Trophoblast cell (in vitro differentiated cells and primary cell): ENCODE measurements around the gene OR10G8.

Source experiments
- DNase-seq, 2 donors: peaks; one replicate each; pipeline ENCODE4 v3.0.0-alpha.2; 2016
- H2AFZ ChIP-seq: 2 replicates; pipeline ENCODE4 v1.6.1; 2013; ENCODE audit warnings: low read length, moderate library complexity, mild to moderate bottlenecking; ENCODE audit not compliant: insufficient read depth, poor library complexity
- H2AK5ac ChIP-seq: 2 replicates; pipeline ENCODE4 v1.6.1; 2013; ENCODE audit warnings: mild to moderate bottlenecking, low read length
- H2BK120ac ChIP-seq: 2 replicates; pipeline ENCODE4 v1.6.1; 2013; ENCODE audit warnings: low read length, mild to moderate bottlenecking, moderate library complexity; ENCODE audit not compliant: insufficient read depth, poor library complexity
- H2BK12ac ChIP-seq: 2 replicates; pipeline ENCODE4 v1.6.1; 2013; ENCODE audit warnings: mild to moderate bottlenecking, low read length, moderate library complexity
- H2BK5ac ChIP-seq: 2 replicates; pipeline ENCODE4 v1.6.1; 2013; ENCODE audit warnings: low read length, low read depth, moderate library complexity, mild to moderate bottlenecking; ENCODE audit not compliant: poor library complexity
- H3K14ac ChIP-seq: 2 replicates; pipeline ENCODE4 v1.6.1; 2013; ENCODE audit warnings: mild to moderate bottlenecking, low read length
- H3K18ac ChIP-seq: 2 replicates; pipeline ENCODE4 v1.6.1; 2013; ENCODE audit warnings: mild to moderate bottlenecking, low read length
- H3K23ac ChIP-seq: 2 replicates; pipeline ENCODE4 v1.6.1; 2013; ENCODE audit warnings: low read length
- H3K27ac ChIP-seq: 2 replicates; pipeline ENCODE4 v1.5.1; 2013; ENCODE audit warnings: low read depth, mild to moderate bottlenecking, inconsistent platforms, low read length, moderate library complexity
- H3K27me3 ChIP-seq: 2 replicates; pipeline ENCODE4 v1.6.1; 2013; ENCODE audit warnings: inconsistent platforms, mild to moderate bottlenecking, low read length, moderate library complexity; ENCODE audit not compliant: insufficient read depth
- H3K36me3 ChIP-seq, 2 experiments: 1 replicate in 1 of 2; 2 replicates in 1 of 2; pipeline ENCODE4 v1.6.1; 2013; ENCODE audit warnings: low read length in 2 of 2, mild to moderate bottlenecking in 2 of 2, moderate library complexity in 1 of 2; ENCODE audit not compliant: insufficient read depth in 2 of 2, control insufficient read depth in 1 of 2
- H3K4ac ChIP-seq: 2 replicates; pipeline ENCODE4 v1.6.1; 2013; ENCODE audit warnings: low read depth, mild to moderate bottlenecking, low read length, moderate library complexity
- H3K4me1 ChIP-seq, 2 experiments: 1 replicate in 1 of 2; 2 replicates in 1 of 2; pipeline ENCODE4 v1.6.1; 2013; ENCODE audit warnings: low read length in 2 of 2, mild to moderate bottlenecking in 2 of 2, moderate library complexity in 1 of 2; ENCODE audit not compliant: insufficient read depth in 2 of 2, control insufficient read depth in 1 of 2
- H3K4me2 ChIP-seq: 2 replicates; pipeline ENCODE4 v1.6.1; 2013; ENCODE audit warnings: inconsistent platforms, mild to moderate bottlenecking, low read length, moderate library complexity
- H3K4me3 ChIP-seq: 2 replicates; pipeline ENCODE4 v1.5.1; 2013; ENCODE audit warnings: mild to moderate bottlenecking, low read depth, low read length, inconsistent platforms
- H3K79me1 ChIP-seq: one replicate; pipeline ENCODE4 v1.6.1; 2013; ENCODE audit warnings: low read length
- H3K79me2 ChIP-seq: 2 replicates; pipeline ENCODE4 v1.6.1; 2013; ENCODE audit warnings: low read length, mild to moderate bottlenecking; ENCODE audit not compliant: control insufficient read depth, insufficient read depth, poor library complexity
- H3K9ac ChIP-seq: 2 replicates; pipeline ENCODE4 v1.6.1; 2013; ENCODE audit warnings: mild to moderate bottlenecking, low read length
- H3K9me3 ChIP-seq: 2 replicates; pipeline ENCODE4 v1.6.1; 2013; ENCODE audit warnings: low read depth, mild to moderate bottlenecking, control low read depth, inconsistent platforms, low read length; ENCODE audit not compliant: insufficient read depth
- H4K12ac ChIP-seq: 2 replicates; pipeline ENCODE4 v1.6.1; 2013; ENCODE audit warnings: low read depth, mild to moderate bottlenecking, low read length, moderate library complexity
- H4K8ac ChIP-seq: 2 replicates; pipeline ENCODE4 v1.6.1; 2013; ENCODE audit warnings: low read depth, mild to moderate bottlenecking, low read length, moderate library complexity
- H4K91ac ChIP-seq: one replicate; pipeline ENCODE4 v1.6.1; 2013; ENCODE audit warnings: low read depth, mild to moderate bottlenecking, low read length, moderate library complexity
- WGBS: extraction: QIAGEN DNeasy Blood & Tissue Kit; methylation state at CpG from one replicate; pipeline ENCODE4 v1.1.7; 2013; ENCODE audit warnings: missing lambda C conversion rate; ENCODE audit not compliant: insufficient read length, insufficient coverage; ENCODE audit errors: extremely low coverage; 5-methylcytosine and 5-hydroxymethylcytosine counted together

Gene OR10G8

DNA sequence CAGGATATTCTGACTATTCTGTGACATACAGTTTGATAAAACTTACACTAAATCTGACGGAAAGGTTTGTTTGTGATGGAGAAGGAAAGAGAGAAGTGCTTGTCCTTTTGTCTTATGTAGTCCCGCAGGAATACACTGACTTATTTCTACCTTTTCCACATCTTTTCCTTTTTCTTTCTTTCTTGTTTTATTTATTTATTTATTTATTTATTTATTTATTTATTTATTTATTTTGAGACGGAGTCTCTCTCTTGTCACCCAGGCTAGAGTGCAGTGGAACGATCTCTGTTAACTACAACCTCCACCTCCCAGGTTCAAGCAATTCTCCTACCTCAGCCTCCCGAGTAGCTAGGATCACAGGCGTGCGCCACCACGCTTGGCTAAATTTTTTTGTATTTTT, 45.5 kb downstream of the OR10G8 start:
- H3K4me1 ChIP-seq = peaks cover 0 to 3% of the 10 kb centered on the region in 2 experiments
- no peak overlapping the region for H4K12ac ChIP-seq
- no peak overlapping the region for H4K91ac ChIP-seq
- no peak overlapping the region for H4K8ac ChIP-seq
- DNase-seq = no peak
- no peak overlapping the region for H3K4me3 ChIP-seq
- H3K23ac ChIP-seq = no peak overlapping the region
- H3K4me2 ChIP-seq = no peak overlapping the region
- no peaks in the 10 kb centered on the region for H3K9me3 ChIP-seq
- no peaks in the 10 kb centered on the region for H3K36me3 ChIP-seq
- H3K18ac ChIP-seq = no peak overlapping the region
- no peak overlapping the region for H3K27ac ChIP-seq
- no peak overlapping the region for H2BK5ac ChIP-seq
- H3K14ac ChIP-seq = no peak overlapping the region
- H3K79me2 ChIP-seq = no peaks in the 10 kb centered on the region
- H3K4ac ChIP-seq = no peak overlapping the region
- WGBS = no CpG with 5 or more reads among the region's 8 CpGs
- no peak overlapping the region for H2BK120ac ChIP-seq
- H2AFZ ChIP-seq = no peak overlapping the region
- no peak overlapping the region for H2AK5ac ChIP-seq
- no peak overlapping the region for H3K9ac ChIP-seq
- H3K27me3 ChIP-seq = no peaks in the 10 kb centered on the region
- H2BK12ac ChIP-seq = no peak overlapping the region
- no peaks in the 10 kb centered on the region for H3K79me1 ChIP-seq

DNA sequence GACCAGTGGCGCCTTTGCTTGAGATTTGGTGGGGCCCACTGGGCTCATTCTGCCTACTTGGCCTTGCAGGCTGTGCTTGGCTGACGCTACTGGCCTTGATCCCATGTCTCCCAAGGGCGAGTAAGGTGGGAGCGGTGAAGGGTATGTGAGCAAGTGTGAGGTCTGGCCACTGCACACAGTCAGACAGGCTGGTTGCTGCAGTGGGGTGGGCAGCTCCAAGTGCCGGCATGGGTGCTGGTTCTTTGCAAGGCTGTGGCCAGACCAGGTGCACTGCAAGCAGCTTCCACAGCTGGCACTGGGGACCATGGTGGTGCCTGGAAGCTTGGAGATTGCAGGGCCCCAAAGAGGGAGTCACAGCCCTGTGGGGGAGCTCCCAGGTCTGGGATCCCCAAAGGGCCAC, 48.0 kb downstream of the OR10G8 start:
- Histone ChIP-seq H4K91ac (no peak overlapping the region), H3K79me1 (peaks cover 2% of the 10 kb centered on the region), H3K4ac (no peak overlapping the region), H3K4me3 (no peak overlapping the region), H3K27ac (no peak overlapping the region), H4K12ac (no peak overlapping the region), H3K27me3 (no peaks in the 10 kb centered on the region), H3K9ac (no peak overlapping the region), H3K36me3 (no peaks in the 10 kb centered on the region), H3K4me2 (no peak overlapping the region), H2BK12ac (no peak overlapping the region), H2AK5ac (no peak overlapping the region), H3K23ac (no peak overlapping the region), H3K18ac (no peak overlapping the region), H2BK120ac (no peak overlapping the region), H2BK5ac (no peak overlapping the region), H3K79me2 (no peaks in the 10 kb centered on the region), H3K14ac (no peak overlapping the region), H3K4me1 (peaks cover 3 to 5% of the 10 kb centered on the region in 2 experiments), H3K9me3 (no peaks in the 10 kb centered on the region), H4K8ac (no peak overlapping the region), H2AFZ (no peak overlapping the region)
- WGBS = no CpG with 5 or more reads among the region's 5 CpGs
- DNase-seq = no peak

DNA sequence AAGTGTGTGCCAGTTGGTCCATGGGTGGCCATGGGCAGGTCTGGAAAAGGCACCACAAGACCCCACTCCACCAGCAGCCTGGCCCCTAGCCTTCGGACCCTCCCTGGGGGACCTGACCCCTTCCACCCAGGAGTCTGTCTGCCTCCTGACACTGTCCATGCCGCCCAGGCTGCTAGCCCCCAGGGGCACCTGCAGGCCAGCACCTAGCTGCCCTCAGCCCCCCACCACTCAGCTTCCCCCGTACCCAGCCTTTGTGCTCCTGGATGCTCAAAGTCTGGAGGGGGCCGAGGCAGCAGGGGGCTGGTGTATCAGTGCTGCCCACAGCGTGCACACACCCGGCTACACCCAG, 48.9 kb downstream of the OR10G8 start:
- peaks cover 6% of the 10 kb centered on the region for H3K79me1 ChIP-seq
- H2AFZ ChIP-seq = no peak overlapping the region
- H3K14ac ChIP-seq = no peak overlapping the region
- no peak overlapping the region for H3K18ac ChIP-seq
- no peak overlapping the region for H3K4me3 ChIP-seq
- H2BK120ac ChIP-seq = no peak overlapping the region
- H2BK12ac ChIP-seq = no peak overlapping the region
- H3K4ac ChIP-seq = no peak overlapping the region
- H3K23ac ChIP-seq = no peak overlapping the region
- H4K12ac ChIP-seq = no peak overlapping the region
- DNase-seq = no peak
- H3K9me3 ChIP-seq = no peaks in the 10 kb centered on the region
- H2AK5ac ChIP-seq = no peak overlapping the region
- H3K36me3 ChIP-seq = no peaks in the 10 kb centered on the region
- no peak overlapping the region for H3K9ac ChIP-seq
- no peak overlapping the region for H4K91ac ChIP-seq
- no peak overlapping the region for H3K27ac ChIP-seq
- H4K8ac ChIP-seq = no peak overlapping the region
- no peaks in the 10 kb centered on the region for H3K79me2 ChIP-seq
- H2BK5ac ChIP-seq = no peak overlapping the region
- no peaks in the 10 kb centered on the region for H3K27me3 ChIP-seq
- peaks cover 9 to 10% of the 10 kb centered on the region in 2 experiments for H3K4me1 ChIP-seq
- no CpG with 5 or more reads among the region's 6 CpGs for WGBS
- no peak overlapping the region for H3K4me2 ChIP-seq

DNA sequence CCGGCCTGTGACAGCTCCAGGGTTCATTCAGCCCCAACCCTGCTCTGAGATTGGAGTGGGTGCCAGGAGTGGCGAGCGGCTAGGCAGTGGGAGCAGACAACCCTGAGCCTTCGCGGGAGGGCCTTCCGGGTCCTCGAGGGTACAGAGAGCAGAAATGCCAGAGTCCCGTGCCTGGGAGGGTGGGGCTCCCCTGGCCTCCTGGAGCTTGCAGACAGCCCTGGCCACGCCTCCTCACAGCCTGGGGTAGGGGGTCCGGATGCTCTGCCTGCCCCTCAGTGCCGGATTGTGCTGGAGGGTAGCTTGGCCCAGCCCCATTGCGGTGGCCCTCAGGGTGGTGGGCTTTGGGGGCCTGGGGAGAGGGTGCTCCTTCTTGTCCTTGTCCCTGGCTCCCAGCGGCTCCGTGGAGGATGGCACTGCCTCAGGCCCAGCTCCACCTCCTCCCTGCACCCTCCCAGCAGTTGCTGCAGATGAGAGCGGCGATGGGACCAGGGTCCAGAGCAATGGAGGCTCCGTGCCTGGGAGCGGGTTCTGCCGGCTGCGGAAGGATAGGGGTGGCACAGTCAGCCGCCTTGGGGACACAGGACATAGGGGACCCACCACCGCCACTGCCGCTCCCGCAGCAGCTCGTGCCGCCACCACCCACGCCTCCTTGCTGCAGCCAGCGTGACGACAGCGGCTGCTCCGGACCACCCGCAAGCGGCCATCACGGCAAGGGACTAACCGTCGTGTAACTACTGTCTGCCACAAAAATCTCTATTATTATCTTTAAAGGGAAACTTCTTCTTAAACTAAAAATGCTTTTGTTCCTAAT, 49.4 kb downstream of the OR10G8 start:
- Histone ChIP-seq H2BK120ac (no peak overlapping the region), H3K27me3 (no peaks in the 10 kb centered on the region), H4K8ac (no peak overlapping the region), H3K23ac (no peak overlapping the region), H3K36me3 (no peaks in the 10 kb centered on the region), H3K79me1 (peaks cover 6% of the 10 kb centered on the region), H3K14ac (peak overlapping the region; percentile 8), H2BK5ac (no peak overlapping the region), H4K12ac (no peak overlapping the region), H3K4me1 (peaks cover 11 to 14% of the 10 kb centered on the region in 2 experiments), H3K79me2 (no peaks in the 10 kb centered on the region), H2AK5ac (no peak overlapping the region), H4K91ac (peak overlapping the region; percentile 39), H2BK12ac (peak overlapping the region; percentile 26), H3K4me3 (no peak overlapping the region), H3K9ac (no peak overlapping the region), H3K4me2 (no peak overlapping the region), H3K4ac (no peak overlapping the region), H3K9me3 (no peaks in the 10 kb centered on the region), H3K18ac (no peak overlapping the region), H2AFZ (peak overlapping the region; percentile 3), H3K27ac (no peak overlapping the region)
- WGBS = no CpG with 5 or more reads among the region's 36 CpGs
- DNase-seq = peak; percentile 28 to 42
